ENCODE results near the gene SELPLG.

Gene SELPLG

GRCh38 chr12:108645686-108646599, 12.2 kb upstream of the SELPLG start:
- H3K27ac ChIP-seq (replicated peaks), result peak overlapping the region; percentile 52
- no peaks in the 10 kb centered on the region for H3K27me3 ChIP-seq (ENCODE audit: insufficient read depth, poor library complexity, severe bottlenecking)
- TF ChIP-seq POLR2AphosphoS5 (IDR thresholded peaks at IDR 0.05; ENCODE audit: low read depth) (no peak), CTCF (IDR thresholded peaks at IDR 0.05; ENCODE audit: insufficient read depth, low read length) (no peak), REST (IDR thresholded peaks at IDR 0.05; ENCODE audit: insufficient replicate concordance, low read depth) (no peak), GABPA (IDR thresholded peaks at IDR 0.05; ENCODE audit: low read depth) (no peak), SPI1 (IDR thresholded peaks at IDR 0.05; ENCODE audit: borderline replicate concordance, low read depth) (peak; percentile 76)
- H3K4me3 ChIP-seq (replicated peaks; ENCODE audit: insufficient read depth, low read length), result no peak overlapping the region
- DNase-seq (ENCODE audit: low read depth in 1 of 2, low spot score in 1 of 2), result peak in 1 of 2 experiments; percentile 43

GRCh38 chr12:108644811-108645120, 11.1 kb upstream of the SELPLG start:
- no peak overlapping the region for H3K4me3 ChIP-seq (replicated peaks; ENCODE audit: insufficient read depth, low read length)
- no peak for DNase-seq (ENCODE audit: low read depth in 1 of 2, low spot score in 1 of 2)
- H3K27me3 ChIP-seq (ENCODE audit: insufficient read depth, poor library complexity, severe bottlenecking), result no peaks in the 10 kb centered on the region
- no peak overlapping the region for H3K27ac ChIP-seq (replicated peaks)
- TF ChIP-seq GABPA (IDR thresholded peaks at IDR 0.05; ENCODE audit: low read depth) (no peak), POLR2AphosphoS5 (IDR thresholded peaks at IDR 0.05; ENCODE audit: low read depth) (no peak), SPI1 (IDR thresholded peaks at IDR 0.05; ENCODE audit: borderline replicate concordance, low read depth) (no peak), CTCF (IDR thresholded peaks at IDR 0.05; ENCODE audit: insufficient read depth, low read length) (no peak), REST (IDR thresholded peaks at IDR 0.05; ENCODE audit: insufficient replicate concordance, low read depth) (no peak)

- TF ChIP-seq POLR2AphosphoS5 (IDR thresholded peaks at IDR 0.05; ENCODE audit: low read depth) (no peak), SPI1 (IDR thresholded peaks at IDR 0.05; ENCODE audit: borderline replicate concordance, low read depth) (no peak), CTCF (IDR thresholded peaks at IDR 0.05; ENCODE audit: insufficient read depth, low read length) (no peak)
- no peak overlapping the region for H3K4me3 ChIP-seq (replicated peaks; ENCODE audit: insufficient read depth, low read length)
- H3K27ac ChIP-seq (replicated peaks), result no peak overlapping the region
- no peak for DNase-seq (ENCODE audit: low read depth in 1 of 2, low spot score in 1 of 2)
- no peaks in the 10 kb centered on the region for H3K27me3 ChIP-seq (ENCODE audit: insufficient read depth, poor library complexity, severe bottlenecking)
These were observed 10.5 kb upstream of the SELPLG start for GRCh38 chr12:108643941-108644810.
